NOMO-1 treated with dmso at 0.1 percent for 144 hours (cell line): Measurements from ENCODE around the gene WASF1.
A peak's percentile ranks its signal among the peaks of the same experiment; 100 is the strongest.
"Not testable (repeated sequence)": the region's sequence is repeated elsewhere in the genome, so short reads cannot be mapped to it uniquely, and the experiment has no call there.

ENCODE experiments used
- DNase-seq: peaks from one replicate; lab custom pipeline; 2025; ENCODE audit not compliant: unreplicated experiment; lab: John Stamatoyannopoulos, UW

Gene WASF1

DNA sequence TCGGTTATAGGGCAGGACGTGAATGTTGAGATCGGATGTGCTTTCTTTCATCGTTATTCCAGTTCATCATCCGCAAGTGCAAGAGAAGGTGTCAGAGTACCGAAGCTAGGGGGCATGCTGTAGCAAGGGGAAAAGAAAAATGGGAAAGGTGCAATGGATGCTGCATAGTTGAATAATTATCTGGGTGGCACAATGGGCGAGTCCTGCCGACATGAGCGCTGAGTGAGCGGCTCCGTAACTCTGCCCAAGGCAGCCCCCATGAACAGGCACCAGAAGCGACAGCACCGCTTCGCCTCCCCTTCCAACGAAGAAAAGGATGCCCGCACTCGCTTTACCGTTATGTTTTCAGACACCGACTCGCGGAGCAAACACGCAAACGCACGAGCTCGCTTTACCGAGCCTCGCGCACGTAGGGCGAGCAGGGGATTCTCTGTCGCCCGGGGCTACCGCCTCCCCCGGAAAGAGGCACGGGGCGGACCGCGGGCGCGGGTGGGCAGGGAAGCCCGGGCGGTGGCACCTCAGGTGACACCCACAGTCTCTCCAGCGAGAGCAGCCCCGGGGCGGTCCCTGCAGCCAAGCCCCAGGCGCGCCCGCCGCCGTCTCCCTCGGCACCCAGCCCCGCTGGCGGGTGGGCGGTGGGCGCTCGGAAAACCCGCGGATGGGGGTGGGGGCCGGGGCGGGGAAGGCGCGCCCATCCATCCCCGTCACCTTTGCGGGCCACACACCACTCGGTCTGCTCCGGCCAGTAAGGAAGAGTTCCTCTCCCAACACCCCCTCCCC lies 654 bp downstream of the WASF1 start:
- DNase-seq, result peak; percentile 3

DNA sequence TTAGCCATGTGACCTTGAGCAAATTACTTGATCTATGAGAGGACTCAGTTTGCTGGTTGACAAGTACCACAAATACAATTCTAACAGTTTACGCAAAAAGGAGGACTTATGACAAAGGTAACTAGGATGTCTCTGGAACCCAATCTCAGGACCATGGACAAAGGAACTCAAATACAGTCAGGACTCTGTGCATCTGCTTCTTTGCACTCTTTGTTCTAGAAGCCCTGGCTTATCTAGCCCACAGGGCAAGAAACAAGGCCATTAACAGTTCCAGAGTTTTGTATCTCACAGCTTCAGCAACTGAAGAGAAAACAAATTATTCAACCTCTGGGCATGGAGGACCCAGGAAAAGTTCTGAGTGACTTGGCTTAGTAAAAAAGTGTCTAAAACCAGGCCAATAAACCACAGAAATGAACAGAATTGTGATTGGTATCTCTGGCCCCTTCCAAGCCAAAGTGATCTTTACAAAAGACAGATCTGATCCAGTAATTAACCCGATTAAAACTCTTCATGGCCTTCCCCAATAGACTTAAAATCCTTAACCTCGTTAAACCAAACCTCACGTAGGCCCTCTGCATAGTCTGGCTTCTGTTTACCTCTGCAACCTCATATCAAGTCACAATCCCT lies 5.9 kb downstream of the WASF1 start:
- DNase-seq, result no peak

DNA sequence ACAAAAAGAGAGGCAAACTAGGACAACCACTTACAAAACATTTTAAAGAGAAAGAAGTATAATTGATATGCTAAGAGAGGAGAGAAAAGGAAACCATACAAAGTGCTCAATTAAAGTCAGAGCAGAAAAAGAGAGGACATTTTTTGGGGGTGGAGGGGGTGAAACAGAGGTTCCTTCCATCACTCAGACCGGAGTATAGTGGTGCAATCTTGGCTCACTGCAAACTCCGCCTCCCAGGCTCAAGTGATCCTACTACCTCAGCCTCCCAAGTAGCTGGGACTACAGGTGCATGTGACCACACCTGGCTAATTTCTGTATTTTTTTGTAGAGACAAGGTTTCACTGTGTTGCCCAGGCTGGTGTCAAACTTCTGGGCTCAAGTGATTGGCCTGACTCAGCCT lies 9.4 kb downstream of the WASF1 start:
- no peak for DNase-seq

DNA sequence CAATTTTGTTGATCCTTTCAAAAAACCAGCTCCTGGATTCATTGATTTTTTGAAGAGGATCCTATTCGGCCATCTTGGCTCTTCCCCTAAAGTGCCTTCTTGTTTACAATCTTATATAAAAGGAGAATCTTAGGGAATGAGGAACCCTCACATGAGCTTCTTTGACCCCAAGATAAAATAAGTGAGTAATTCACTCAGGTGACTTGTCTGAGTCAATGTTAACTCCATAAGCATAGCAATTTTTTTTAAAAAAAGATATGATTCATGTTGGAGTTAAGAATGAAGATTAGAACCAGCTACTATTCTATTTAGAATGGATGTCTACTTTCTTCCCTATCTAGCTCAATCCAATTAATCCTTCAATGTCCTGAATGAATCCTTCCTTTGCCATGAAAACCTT lies 21.0 kb downstream of the WASF1 start:
- no peak for DNase-seq

DNA sequence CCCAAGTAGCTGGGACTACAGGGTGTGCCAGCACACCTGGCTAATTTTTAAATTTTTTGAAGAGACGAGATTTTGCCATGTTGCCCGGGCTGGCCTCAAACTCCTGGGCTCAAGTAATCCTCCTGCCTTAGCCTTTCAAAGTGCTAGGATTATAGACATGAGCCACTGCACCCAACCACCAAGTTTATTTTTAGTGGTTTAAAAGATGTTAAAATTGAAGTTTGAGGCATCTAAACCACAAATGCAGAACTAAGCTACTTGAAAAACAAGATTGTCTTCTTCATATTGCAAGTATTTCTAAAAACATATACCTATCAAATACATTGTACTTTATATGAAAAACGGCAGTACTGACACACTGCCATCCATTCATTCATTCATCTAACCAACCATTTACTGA lies 31.6 kb downstream of the WASF1 start:
- no peak for DNase-seq

DNA sequence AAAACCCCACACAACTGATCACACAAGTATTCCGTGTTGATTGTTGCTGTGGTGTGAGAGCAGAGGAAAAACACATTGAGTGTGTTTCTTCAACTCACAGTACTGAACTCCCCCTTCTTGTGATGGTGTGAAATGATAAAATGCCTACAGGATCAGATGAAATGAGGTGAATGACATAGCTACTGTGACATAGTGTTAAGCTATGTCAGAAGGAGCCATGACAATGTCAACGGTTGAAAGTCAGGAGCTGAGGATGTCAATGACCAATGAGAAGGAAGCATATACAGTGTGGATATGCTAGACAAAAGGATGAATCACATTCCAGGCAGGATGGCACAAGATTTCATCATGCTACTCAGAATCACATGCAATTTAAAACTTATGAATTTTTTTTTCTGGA lies 38.8 kb downstream of the WASF1 start:
- DNase-seq, result no peak

DNA sequence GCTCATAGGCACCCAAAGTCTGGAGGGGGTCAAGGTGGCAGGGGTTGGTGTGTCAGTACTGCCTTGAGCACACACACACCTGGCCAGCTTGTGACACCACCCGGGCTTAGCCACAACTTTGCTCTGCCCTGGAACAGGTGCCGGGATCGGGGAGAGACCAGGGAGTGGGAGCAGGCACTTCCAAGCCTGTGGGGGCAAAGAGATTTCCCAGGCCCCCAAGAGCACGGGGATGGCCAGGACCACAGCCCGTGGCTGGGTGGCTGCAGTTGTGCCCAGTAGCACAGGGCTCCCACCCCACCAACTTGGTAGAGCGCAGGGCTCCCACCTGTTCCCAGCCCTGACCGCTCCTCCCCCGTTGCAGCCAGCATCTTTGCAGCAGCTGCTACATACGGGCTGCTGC lies 40.4 kb downstream of the WASF1 start:
- DNase-seq, result no peak

DNA sequence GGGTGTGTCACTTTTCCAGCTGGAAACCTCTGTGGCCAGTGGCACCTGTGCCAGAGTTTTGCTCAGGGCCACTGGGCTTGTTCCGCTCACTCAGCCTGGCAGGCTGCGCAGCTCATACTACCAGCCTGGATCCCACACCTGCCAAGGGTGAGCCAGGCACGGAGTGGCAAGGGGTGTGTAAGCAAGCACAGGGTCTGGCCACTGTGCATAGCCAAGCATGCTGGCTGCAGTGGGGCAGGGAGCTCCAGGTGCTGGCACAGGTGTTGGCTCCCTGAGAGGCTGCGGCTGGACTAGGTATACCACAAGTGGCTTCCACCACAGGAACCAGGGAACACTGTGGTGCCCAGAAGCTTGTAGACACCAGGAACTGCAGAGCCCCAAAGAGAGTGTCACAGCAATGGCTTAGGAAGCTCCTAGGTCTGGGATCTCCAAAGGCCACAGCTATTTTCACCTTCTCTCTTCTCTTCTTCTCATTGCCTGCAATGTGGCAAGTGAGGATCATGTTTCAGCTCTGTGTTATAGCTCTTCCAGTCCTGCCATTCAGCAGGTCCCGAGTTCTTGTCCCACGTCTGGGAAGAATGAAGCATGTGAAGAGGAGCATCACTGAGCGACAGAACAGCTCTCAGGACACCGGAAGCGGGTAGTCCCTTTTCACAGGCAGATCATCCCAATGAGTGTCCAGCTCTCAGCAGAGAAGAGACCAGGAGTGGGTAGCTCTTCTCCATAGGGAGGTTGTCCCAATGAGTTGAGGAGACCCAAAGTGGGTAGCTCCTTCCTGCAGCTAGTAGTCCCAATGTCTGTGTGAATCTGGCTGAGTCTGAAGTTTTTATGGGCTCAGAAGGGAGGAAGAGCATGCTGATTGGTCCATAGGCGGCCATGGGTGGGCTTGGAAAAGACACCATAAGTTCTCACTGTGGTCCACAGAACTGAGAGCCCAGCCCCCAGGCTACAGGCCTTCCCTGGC lies 41.3 kb downstream of the WASF1 start:
- DNase-seq, result no peak

DNA sequence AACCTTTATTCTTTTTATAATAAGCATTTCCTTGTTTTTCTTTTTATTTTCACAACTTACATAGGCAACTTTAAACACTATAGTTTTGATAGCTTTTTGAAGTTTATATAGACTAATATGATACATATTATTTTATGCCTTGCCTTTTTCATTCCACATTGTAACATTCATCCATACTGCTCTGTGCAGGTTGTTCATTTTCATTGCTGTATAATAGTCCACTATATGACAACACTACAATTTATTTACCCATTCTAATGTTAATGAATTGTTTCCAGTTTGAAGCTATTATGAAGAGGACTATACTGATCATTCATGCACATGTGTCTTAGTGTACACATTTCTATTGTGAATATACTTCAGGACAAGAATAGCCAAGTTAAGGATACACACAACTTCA lies 49.1 kb downstream of the WASF1 start:
- no peak for DNase-seq

DNA sequence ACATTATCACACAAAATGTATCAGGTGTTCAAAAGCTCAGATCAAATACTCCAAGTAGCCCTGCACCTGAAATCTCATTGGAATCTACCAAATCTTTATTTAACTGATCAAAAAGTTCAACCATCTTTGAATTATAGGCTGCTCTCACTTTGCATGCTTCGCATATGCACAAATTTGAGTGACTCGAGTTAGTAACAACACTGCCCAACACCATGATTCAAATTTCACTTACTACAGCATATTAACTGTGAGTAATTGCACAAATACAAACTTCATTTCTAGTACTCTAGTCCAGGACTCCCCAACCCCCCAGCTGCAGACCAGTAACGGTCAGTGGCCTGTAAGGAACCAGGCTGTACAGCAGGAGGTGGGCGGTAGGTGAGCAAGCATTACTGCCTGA lies 51.1 kb downstream of the WASF1 start:
- no peak for DNase-seq

DNA sequence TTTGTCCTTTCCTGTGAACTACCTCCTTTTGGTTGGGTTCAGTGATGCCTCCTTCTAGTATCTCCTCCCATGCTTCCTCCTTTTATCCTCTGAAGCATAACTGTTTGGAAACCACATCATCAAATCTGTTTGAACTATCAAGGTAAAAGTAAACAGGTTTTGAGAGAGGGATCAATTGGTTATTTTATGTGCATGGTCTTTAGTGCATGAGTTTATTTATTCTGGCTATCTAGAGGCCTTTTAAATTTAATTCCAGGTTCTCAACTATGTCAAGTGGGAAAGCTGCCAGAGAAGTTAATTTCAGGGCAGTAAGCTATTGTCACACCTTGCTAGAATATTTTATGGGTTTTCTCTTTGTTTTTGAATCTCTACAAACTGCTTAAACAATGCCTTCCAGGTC lies 54.1 kb downstream of the WASF1 start:
- DNase-seq, result no peak

DNA sequence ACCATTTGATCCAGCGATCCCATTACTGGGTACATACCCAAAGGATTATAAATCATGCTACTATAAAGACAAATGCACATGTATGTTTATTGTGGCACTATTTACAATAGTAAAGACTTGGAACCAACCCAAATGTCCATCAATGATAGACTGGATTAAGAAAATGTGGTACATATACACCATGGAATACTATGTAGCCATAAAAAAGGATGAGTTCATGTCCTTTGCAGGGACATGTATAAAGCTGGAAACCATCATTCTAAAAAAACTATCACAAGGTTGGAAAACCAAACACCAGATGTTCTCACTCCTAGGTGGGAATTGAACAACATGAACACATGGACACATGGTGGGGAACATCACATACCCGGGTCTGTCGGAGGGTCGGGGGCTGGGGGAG lies 57.8 kb downstream of the WASF1 start:
- DNase-seq, result not testable (repeated sequence)

DNA sequence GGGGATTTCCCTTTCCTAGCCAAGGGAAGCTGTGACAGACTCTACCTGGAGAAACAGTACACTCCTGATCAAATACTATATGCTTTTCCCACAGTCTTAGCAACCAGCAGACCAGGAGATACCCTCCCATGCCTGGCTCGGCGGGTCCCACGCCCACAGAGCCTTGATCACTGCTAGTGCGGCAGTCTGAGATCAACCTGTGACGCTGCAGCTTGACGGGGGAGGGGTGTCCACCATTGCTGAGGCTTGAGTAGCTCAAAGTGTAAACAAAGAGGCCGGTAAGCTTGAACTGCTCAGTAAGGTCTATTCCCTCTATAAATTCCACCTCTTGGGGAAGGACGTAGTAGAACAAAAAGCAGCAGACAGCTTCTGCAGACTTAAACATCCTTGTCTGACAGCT lies 63.2 kb downstream of the WASF1 start:
- no peak for DNase-seq

DNA sequence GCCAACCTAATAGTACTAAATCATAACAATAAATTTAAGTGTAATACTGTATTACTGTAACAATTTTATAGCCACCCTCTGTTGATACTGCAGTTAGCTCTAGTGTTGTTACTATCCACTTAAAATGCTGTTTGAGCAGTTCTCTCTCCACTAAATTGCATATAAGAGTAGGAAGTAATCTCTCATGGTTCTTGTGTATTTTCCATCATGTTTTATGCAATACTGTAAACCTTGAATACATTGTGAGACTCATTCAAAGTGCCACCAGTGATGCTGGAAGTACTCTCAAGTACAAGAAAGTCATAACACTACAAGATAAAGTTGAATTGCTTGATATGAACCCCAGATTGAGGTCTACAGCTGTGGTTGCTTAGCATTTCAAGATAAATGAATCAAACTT lies 65.5 kb downstream of the WASF1 start:
- no peak for DNase-seq

DNA sequence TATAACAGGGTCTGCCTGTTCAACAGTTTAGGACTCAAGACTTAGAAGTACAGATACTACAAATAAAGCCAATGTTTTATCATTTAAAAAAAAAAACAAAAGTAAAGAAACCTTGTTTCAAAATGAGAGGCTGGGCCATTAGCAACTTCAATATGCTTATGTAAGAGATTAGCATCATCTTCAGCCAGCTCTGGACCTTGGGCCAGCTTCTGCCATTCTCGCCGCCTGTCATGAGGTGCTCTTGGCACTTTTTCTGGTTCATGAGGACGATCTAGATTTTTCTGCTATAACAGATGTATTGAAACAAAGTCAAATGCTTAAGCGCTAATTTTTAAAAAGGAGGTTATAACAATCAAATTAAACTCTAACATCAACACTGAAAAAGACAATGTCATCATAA lies 74.2 kb downstream of the WASF1 start:
- no peak for DNase-seq

DNA sequence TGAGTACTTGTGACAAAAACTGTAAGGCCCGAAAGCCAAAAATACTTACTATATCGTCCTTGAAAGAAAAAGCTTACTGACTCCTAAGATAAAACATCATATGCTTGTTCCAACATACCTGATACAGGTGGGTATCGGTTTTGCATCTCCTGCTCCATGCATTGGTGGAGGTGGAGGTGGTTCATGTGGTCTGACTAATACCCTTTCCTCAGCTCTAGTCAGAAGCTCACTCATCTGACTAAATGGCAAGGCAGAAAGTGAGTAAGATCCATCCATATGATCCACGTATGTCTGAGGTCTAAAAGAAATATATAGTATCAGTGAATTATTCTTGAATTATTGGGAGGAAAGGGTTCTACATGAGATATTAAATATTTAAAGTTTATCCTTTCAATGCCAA lies 76.2 kb downstream of the WASF1 start:
- DNase-seq, result no peak

DNA sequence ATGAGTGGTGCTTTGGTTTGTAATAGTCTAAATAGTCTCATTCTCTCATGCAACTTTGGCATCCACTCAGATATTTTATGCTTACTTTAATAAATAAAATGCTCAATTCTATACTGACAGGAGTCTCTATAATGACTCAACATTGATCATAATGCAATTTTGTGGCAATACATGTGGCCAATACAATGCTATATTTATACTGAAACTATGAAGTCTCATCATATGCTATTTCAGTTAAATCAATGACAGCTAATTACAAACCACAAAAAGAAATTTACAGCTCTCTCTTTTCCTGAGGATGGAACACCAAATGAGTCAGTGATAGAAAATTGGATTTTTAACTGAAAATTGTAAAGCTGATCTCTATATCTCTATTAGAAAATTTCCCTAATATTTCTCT lies 77.1 kb downstream of the WASF1 start:
- DNase-seq, result no peak

DNA sequence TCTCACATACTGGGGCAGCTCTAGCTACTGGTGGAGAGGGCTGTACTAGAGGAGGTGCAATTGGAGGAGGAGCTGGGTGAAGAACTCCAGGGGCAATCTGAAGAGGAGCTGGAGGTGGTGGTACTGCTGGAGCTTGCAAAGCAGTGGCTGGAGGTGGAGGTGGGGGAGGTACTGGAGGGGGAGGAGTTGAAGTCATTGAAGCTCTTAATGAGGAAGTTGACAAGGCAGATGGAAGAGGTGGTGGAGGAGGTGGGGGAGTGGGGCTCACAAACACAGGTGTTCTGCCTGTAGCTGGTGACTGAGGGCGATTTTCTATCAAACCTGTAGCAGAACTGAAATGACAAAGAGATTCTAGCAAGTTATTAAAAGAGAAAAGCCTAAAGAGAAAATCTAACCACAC lies 77.6 kb downstream of the WASF1 start:
- no peak for DNase-seq

DNA sequence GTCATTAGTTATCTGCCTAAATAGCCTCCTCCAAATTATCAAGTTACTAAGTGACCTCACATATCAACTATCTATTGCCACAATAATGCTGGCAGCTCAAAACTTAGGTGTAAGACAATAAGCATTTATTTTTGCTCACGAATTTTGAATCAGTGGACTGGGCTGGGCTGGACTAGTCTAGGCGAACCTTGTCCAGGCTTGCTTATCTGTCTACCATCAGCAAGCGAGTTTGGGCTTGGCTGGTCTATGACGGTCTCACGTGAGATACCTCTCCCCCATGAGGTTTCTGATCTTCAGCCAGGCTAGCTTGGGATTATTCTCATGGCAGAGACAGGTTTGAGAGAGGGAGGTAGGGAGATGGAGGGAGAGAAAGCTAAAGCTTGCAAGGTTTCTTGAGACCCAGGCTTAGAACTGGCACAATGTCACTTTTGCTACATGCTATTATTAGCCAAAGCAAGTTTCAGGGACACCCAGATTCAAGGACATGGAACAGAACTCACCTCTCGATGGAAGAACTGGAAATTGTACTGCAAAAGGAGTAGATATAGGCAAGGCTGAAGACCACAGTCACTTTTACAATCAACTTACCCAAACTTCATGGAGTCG lies 80.9 kb downstream of the WASF1 start:
- no peak for DNase-seq

DNA sequence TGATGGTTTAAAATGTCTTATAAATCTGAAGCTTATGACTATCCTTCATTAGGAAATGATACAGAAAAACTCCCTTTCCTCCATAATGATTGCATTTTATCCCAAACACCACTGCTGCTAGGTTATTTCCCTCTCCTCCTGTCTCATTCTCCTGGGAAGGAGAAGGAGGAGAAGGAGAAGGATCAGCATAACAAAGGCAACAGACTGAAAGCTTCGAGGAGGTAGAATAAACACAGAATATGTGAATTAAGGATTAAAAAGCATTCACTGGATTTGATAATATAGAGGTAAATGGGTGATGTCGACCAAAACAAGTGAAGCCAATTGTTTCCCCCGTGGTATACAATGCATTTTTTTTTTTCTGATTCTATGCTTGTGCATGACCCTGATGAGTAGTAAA lies 82.0 kb downstream of the WASF1 start:
- no peak for DNase-seq

DNA sequence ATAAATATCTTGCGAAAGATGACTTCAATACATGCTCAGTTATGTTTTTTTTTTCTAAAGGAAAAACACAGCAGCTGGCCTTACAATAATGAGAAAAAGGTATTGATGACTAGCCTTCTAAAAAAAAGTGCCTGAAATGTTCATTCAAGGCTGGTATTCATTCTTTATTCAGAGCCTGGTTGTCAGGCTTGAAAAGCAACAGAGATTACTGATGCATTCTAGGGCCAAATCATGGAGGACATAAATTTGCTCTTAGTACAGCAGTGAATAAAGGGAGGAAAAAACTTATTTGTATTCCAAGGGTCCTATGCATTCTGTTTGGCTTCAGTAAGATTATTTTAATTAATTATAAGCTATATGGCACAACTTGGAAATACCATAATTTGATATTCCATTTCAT lies 83.5 kb downstream of the WASF1 start:
- no peak for DNase-seq
